Skeletal muscle tissue (tissue), 4 donors: ENCODE results near the gene MTHFD1L. TPM values are rescaled to one million over a fixed set of nuclear protein-coding genes. Genes with fewer than 3 reads are reported as not detected.
A peak's percentile ranks its signal among the peaks of the same experiment; 100 is the strongest.
"Not testable (repeated sequence)": the region's sequence is repeated elsewhere in the genome, so short reads cannot be mapped to it uniquely, and the experiment has no call there.

Experiments
- H3K27ac ChIP-seq: one replicate; pipeline ENCODE4 v1.7.0; 2013; ENCODE audit warnings: mild to moderate bottlenecking, low read depth, low read length, inconsistent platforms
- H3K27me3 ChIP-seq, 3 donors: one replicate each; pipeline ENCODE4 v1.7.0; 2013; ENCODE audit warnings: low read length in 3 of 3; ENCODE audit not compliant: control insufficient read depth in 3 of 3, insufficient read depth in 3 of 3
- H3K36me3 ChIP-seq, 3 donors: one replicate each; pipeline ENCODE4 v1.7.0; 2013; ENCODE audit warnings: low read length in 3 of 3; ENCODE audit not compliant: control insufficient read depth in 3 of 3, insufficient read depth in 3 of 3
- H3K4me1 ChIP-seq, 3 donors: one replicate each; pipeline ENCODE4 v1.7.0; 2013; ENCODE audit warnings: low read length in 3 of 3, mild to moderate bottlenecking in 3 of 3; ENCODE audit not compliant: control insufficient read depth in 3 of 3, insufficient read depth in 3 of 3
- H3K4me3 ChIP-seq, 3 donors: one replicate each; pipeline ENCODE4 v1.7.0; 2013; ENCODE audit warnings: low read length in 3 of 3
- H3K9ac ChIP-seq, 3 donors: one replicate each; pipeline ENCODE4 v1.7.0; 2013; ENCODE audit warnings: low read length in 3 of 3, mild to moderate bottlenecking in 3 of 3, moderate library complexity in 2 of 3, low read depth in 1 of 3
- H3K9me3 ChIP-seq, 3 donors: one replicate each; pipeline ENCODE4 v1.7.0; 2013; ENCODE audit warnings: low read length in 3 of 3; ENCODE audit not compliant: control insufficient read depth in 3 of 3
- total RNA-seq: library from RNA; depleted of rRNA; stranded (reverse); fragments of >200 nt; gene quantifications from one replicate; pipeline ENCODE4 v1.2.3, GENCODE V29; 2014
- donor health status: Osteomylitis.

The MTHFD1L gene
- total RNA-seq, 1 donor from 2014 or later: 15.1 TPM

DNA sequence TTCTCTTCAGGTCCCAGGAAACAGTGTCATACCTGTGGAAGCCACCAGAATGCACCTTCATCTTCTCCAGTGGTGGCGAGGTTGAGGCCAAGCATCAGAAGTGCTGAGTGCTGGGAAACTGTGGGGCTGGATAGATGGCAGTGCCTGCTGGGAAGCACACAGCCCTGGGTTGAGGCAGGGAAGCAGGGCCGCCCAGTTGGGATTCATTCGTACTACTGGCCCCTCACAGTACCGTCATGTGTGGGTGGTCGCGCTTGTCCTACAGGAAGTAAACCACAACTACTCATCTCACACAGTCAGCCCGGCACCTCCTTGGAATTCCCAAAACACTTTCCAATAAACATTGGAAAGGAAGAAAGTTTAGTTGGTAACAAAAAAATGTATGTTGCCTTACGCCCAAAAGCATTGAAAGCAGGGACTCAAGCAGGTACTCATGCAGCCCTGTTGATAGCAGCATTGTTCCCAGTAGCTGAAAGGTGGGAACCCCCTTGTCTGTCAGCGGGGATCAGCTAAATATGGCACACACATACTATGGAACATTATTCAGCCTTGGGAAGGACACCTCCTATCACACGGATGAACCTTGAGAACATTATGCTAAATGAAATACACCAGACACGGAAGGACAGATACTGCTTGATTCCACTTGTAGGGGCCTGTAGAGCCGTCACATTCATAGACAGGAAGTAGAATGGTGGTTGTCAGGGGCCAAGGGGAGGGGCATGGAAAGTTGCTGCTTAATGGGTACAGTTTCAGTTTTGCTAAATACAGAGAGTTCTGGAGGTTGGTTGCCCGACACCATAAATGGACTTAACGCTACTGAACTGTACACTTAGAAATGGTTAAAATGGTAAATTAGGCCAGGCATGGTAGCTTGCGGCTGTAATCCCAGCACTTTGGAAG is 162.7 kb downstream of the MTHFD1L start:
- Histone ChIP-seq H3K27ac (no peak overlapping the region), H3K9ac (no peak overlapping the region), H3K36me3 (no peaks in the 10 kb centered on the region), H3K4me3 (no peak overlapping the region), H3K27me3 (no peaks in the 10 kb centered on the region), H3K4me1 (no peaks in the 10 kb centered on the region), H3K9me3 (no peaks in the 10 kb centered on the region)

DNA sequence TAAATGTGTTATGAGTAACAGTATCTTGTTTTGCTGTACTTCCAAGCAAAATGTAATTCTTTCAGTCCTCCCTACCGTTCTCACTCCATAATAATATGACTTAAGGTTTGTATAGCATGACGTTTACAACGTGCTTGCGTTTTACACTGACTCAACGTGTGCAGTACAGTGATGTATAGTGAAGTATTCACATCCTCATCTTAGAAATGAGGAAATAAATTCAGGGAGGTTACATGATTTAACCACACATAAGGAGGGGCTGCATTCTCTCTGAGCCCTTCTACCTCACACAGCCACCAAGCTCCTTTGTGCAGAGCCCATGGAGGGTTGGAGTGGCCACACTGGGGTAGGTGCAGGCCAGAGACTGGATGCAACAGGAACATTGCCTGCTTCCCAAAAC is 164.5 kb downstream of the MTHFD1L start:
- no peak overlapping the region for H3K4me3 ChIP-seq
- H3K9ac ChIP-seq: no peak overlapping the region
- no peaks in the 10 kb centered on the region for H3K9me3 ChIP-seq
- no peaks in the 10 kb centered on the region for H3K27me3 ChIP-seq
- H3K27ac ChIP-seq: no peak overlapping the region
- no peaks in the 10 kb centered on the region for H3K36me3 ChIP-seq
- H3K4me1 ChIP-seq: no peaks in the 10 kb centered on the region

DNA sequence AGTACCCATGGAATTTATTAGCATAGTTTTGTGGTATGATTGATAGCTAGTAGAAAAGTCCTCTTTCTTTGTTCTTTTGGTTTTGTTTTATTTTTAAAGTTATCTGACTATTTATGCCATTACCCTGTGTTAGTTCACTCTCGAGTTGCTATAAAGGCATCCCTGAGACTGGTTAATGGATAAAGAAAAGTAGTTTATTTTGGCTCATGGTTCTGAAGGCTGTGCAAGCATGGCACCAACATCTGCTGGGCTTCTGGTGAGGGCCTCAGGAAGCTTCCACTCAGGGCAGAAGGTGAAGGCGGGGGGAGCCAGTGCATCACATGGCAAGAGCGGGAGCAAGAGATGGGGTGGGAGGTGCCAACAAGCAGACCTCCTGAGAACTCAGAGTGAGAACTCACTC is 166.5 kb downstream of the MTHFD1L start:
- Histone ChIP-seq H3K27me3 (no peaks in the 10 kb centered on the region), H3K36me3 (no peaks in the 10 kb centered on the region), H3K4me1 (peaks cover 0 to 6% (median 0%) of the 10 kb centered on the region in 3 donors), H3K27ac (no peak overlapping the region), H3K9me3 (no peaks in the 10 kb centered on the region), H3K9ac (no peak overlapping the region), H3K4me3 (no peak overlapping the region)

DNA sequence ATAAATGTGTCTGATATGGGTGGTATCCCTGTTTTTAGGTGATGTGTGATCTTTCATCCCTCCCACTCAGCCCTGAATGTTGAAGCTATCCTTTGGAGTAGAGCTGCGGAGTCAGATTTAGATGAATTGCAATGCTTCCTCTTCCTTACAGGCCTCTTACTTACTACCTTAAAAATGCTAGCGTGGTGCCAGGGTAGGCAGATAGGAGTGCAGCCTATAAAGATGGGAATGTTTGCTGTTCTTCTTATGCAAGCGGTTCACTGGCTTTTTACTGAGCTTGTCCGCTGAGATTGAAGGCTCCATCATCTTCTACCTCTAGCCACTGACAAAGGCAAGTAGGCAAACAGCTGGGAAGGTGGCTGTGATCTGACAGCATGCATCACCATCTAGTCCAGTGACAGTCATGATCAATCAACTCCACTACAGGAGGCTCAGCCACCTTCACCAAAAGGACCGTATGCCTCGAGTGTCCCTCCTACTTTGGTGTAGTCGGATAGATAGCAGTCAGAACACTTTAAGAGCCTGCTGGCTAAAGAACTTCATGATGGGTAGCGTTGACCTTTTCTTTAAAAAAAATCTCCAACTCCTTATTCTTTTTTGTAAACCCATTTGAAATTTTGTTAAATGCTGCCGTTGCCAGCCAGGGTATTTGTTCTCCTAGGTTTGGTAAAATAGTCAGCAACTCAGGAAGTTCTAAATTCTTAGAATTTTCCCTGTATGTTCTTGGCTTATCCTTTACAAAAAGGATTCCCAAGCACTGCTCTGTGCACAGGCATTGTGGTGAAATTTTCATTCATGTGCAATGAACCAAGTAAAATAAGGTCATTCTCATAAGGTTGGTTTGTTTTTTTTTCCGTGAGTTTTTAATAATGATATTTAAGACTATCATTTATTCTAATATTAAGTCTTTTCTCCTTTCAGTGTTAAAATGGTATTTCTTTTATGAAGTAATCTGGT is 169.6 kb downstream of the MTHFD1L start:
- Histone ChIP-seq H3K9ac (no peak overlapping the region), H3K27me3 (no peaks in the 10 kb centered on the region), H3K36me3 (no peaks in the 10 kb centered on the region), H3K9me3 (no peaks in the 10 kb centered on the region), H3K4me1 (peaks cover 0 to 6% (median 0%) of the 10 kb centered on the region in 3 donors), H3K4me3 (no peak overlapping the region), H3K27ac (no peak overlapping the region)

DNA sequence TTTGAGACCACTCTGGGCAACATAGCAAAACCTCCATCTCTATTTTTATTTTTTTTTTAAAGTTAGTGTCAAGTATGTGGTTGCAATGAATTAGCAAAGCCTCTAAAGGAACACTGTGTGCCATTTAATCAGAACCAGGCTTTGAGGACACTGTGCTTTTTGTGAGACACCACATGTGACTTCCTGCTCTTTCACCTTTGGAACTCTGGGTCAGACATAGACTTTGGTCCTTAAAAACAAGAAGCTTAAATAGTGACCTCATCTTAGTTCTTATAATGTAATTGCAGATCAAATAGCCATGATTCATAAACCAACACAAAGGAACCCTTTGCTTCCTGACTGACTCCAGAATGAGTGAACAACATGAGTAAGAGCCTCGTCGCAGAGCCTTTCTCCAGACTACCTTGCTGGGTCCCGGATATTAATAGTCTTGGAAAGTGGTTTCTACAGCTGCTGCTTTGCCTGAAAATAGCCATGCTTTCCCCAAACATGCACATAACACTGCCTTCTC is 170.8 kb downstream of the MTHFD1L start:
- H3K27me3 ChIP-seq, H3K36me3 ChIP-seq, H3K9ac ChIP-seq, H3K27ac ChIP-seq, H3K9me3 ChIP-seq, H3K4me3 ChIP-seq, H3K4me1 ChIP-seq: not testable (repeated sequence)

DNA sequence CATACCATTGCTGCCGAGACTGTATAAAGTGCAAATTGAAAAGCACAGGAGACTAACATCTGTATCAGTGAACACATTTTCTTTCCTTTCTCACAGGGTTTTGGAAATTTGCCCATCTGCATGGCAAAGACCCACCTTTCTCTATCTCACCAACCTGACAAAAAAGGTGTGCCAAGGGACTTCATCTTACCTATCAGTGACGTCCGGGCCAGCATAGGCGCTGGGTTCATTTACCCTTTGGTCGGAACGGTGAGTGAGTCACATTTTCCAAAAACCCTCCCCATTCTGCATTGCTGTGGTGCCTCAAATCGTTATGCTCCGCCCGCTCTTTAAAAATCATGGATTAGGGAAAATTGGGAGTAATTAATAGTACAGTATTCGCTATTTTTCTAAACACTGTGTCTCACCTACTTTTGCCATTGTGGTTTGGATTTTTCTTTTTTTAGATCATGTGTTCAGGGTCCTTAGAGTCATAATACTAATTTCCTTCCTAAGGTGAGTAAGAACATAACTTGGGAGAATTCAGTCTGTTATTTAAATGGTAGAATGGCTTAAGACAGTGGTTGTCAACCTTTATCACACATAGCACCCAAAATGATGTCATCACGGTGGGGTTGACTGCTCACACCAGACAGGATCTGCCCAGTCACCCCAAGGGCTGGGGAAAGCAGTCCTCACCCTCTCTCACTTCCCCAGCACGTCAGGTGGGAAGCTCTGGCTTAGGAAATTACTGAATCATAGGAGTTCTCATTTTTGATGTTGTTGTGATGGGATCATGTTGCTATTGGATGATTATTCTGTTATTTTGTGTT is 171.6 kb downstream of the MTHFD1L start:
- Histone ChIP-seq H3K4me3 (no peak overlapping the region), H3K27ac (no peak overlapping the region), H3K9ac (no peak overlapping the region), H3K27me3 (no peaks in the 10 kb centered on the region), H3K36me3 (no peaks in the 10 kb centered on the region), H3K9me3 (no peaks in the 10 kb centered on the region), H3K4me1 (peaks cover 0 to 6% (median 2%) of the 10 kb centered on the region in 3 donors)

DNA sequence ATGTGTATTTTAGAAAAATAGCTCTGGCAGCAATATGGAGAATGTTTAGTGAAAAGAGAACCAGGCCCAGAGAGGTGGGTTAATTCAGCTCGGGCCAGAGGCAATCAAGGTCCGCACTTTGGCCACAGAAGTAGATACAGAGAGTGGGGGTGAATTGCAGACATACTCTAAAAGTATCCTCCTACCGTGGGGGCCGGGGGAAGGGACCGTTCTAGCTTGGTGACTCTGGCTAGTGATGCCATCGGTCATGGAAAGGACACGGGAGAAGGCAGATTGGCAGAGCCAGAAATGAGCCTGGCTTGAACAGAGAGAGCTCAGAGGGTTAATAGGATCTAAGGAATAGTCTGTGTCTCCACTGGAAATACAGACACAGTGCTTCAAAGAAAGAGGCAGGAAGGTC is 173.1 kb downstream of the MTHFD1L start:
- Histone ChIP-seq H3K36me3 (no peaks in the 10 kb centered on the region), H3K9me3 (no peaks in the 10 kb centered on the region), H3K9ac (no peak overlapping the region), H3K27me3 (no peaks in the 10 kb centered on the region), H3K4me3 (no peak overlapping the region), H3K27ac (no peak overlapping the region), H3K4me1 (peaks cover 0 to 6% (median 2%) of the 10 kb centered on the region in 3 donors)

DNA sequence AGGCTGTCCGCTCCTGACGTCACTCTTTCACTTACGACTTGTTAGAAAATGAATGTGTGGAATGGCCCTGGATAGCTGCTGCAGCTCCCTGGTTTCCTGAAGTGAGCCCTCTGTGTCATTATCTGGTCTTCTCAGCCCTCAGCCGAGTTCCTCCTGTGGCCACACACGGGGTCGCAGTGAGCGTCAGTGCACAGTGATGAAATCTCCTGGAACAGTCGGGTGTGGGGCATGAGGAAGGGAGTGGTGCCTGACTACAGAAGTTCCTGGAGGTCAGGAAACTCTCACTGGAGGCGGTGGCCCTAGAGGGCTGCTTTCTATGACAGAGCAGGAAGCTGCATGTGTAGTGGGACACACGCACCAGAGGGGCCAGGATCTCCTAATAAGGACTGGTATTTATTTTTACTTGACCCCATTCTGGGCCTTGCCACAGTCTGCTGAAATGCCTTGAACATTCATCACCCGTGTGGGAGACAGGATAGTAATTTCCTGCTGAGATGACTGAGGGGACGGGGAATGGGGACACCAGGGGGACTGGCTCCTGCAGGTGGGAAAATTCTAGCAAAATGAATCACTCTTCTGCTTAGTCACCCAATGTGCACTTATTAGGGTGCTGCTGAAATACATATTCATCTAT is 175.5 kb downstream of the MTHFD1L start:
- Histone ChIP-seq H3K27ac (peak overlapping the region; percentile 44), H3K9ac (peak overlapping the region in 2 of 3 donors; percentile 40 to 54), H3K4me1 (peaks cover 12 to 16% (median 12%) of the 10 kb centered on the region in 3 donors), H3K4me3 (peak overlapping the region; percentile 32 to 61 (median 52))
- not testable (repeated sequence) for H3K36me3 ChIP-seq, H3K27me3 ChIP-seq, H3K9me3 ChIP-seq

DNA sequence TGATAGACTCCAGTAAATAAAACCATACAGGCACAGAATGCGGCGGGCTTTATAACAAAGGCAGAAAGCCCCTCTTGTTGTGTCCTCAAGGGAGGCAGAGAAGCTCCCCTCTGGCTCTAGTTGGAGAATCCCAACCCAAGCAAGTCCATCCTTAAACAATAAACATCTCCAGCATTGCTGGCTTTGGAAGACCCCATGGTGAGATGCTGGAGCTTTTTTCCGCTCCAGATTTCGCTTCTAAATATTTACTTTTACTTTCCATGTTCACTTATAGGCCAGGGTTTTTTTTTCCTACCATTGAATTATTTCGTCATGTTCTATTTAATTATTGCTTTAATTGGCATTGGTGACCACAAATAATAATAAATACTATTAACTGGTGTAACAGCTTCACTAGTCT is 176.2 kb downstream of the MTHFD1L start:
- H3K9ac ChIP-seq: no peak overlapping the region

More for the DNA sequence above, 176.2 kb downstream of the MTHFD1L start:
- peaks cover 12 to 13% (median 13%) of the 10 kb centered on the region in 3 donors for H3K4me1 ChIP-seq
- H3K27me3 ChIP-seq: no peaks in the 10 kb centered on the region
- peak overlapping the region; percentile 38 for H3K27ac ChIP-seq
- H3K4me3 ChIP-seq: no peak overlapping the region
- no peaks in the 10 kb centered on the region for H3K9me3 ChIP-seq
- H3K36me3 ChIP-seq: no peaks in the 10 kb centered on the region
